Measurements from ENCODE around the gene ANKRD40.

- TF ChIP-seq POLR2A (IDR thresholded peaks at IDR 0.05) (no peak), CTCF (IDR thresholded peaks at IDR 0.05) (no peak)
These were observed 21.1 kb downstream of the ANKRD40 start for GRCh38 chr17:50686494-50687199.
